DOHH2 (cell line): ENCODE results near the gene OSBPL2.

Source experiments
- H3F3A ChIP-seq: fragments of 200-600 bp; sonication (generic), shearing (Covaris generic); 2 replicates; pipeline ENCODE4 v1.6.0; 2016; ENCODE audit warnings: antibody characterized with exemption, mild to moderate bottlenecking; ENCODE audit not compliant: control insufficient read depth, insufficient read depth
- H3K27ac ChIP-seq: fragments of 200-600 bp; sonication (generic); 2 replicates; pipeline ENCODE4 v1.5.1; 2014; ENCODE audit warnings: low read depth, mild to moderate bottlenecking, low read length, moderate library complexity
- H3K27me3 ChIP-seq: fragments of 200-600 bp; sonication (generic); 2 replicates; pipeline ENCODE4 v1.6.1; 2014; ENCODE audit warnings: mild to moderate bottlenecking, low read length, mixed read lengths; ENCODE audit not compliant: control insufficient read depth
- H3K36me3 ChIP-seq: fragments of 200-600 bp; sonication (generic); 2 replicates; pipeline ENCODE4 v1.6.1; 2014; ENCODE audit warnings: mild to moderate bottlenecking, low read length, moderate library complexity, mixed read lengths; ENCODE audit not compliant: control insufficient read depth
- H3K4me1 ChIP-seq: fragments of 200-600 bp; sonication (generic); 2 replicates; pipeline ENCODE4 v1.6.1; 2014; ENCODE audit warnings: mild to moderate bottlenecking, low read length, mixed read lengths; ENCODE audit not compliant: control insufficient read depth
- H3K4me2 ChIP-seq: fragments of 200-600 bp; sonication (generic); 2 replicates; pipeline ENCODE4 v1.6.0; 2014; ENCODE audit warnings: mild to moderate bottlenecking, low read length, moderate library complexity
- H3K4me3 ChIP-seq: fragments of 200-600 bp; sonication (generic); 2 replicates; pipeline ENCODE4 v1.5.1; 2014; ENCODE audit warnings: mild to moderate bottlenecking, low read length, mixed read lengths
- H3K79me2 ChIP-seq: fragments of 200-600 bp; sonication (generic); 2 replicates; pipeline ENCODE4 v1.6.1; 2014; ENCODE audit warnings: mild to moderate bottlenecking, low read length, mixed read lengths; ENCODE audit not compliant: control insufficient read depth
- H3K9me2 ChIP-seq: fragments of 200-600 bp; sonication (generic); replicated peaks from 2 replicates; pipeline ENCODE4 v1.6.1; 2014; ENCODE audit warnings: mild to moderate bottlenecking, low read length, mixed read lengths; ENCODE audit not compliant: control insufficient read depth
- H3K9me3 ChIP-seq: fragments of 200-600 bp; sonication (generic); 2 replicates; pipeline ENCODE4 v1.6.1; 2014; ENCODE audit warnings: antibody characterized with exemption, low read length, mixed read lengths; ENCODE audit not compliant: control insufficient read depth, insufficient read depth
- H4K20me1 ChIP-seq: fragments of 200-600 bp; sonication (generic); 2 replicates; pipeline ENCODE4 v1.6.0; 2014; ENCODE audit warnings: low read depth, mild to moderate bottlenecking, antibody characterized with exemption, low read length, moderate library complexity; ENCODE audit not compliant: control insufficient read depth, insufficient read depth
- EZH2phosphoT487 ChIP-seq: fragments of 200-600 bp; sonication (generic); IDR thresholded peaks from 2 replicates; pipeline ENCODE4 v1.6.1; 2017; ENCODE audit warnings: borderline replicate concordance, mild to moderate bottlenecking, antibody characterized with exemption, low read length, moderate library complexity, mixed read lengths
- TF ChIP-seq, protein P1 (sequence below): fragments of 200-600 bp; sonication (generic); IDR thresholded peaks from one replicate; pipeline ENCODE4 v1.5.1; 2014; ENCODE audit warnings: antibody characterized with exemption, mild to moderate bottlenecking, low read depth, low read length; ENCODE audit not compliant: poor library complexity, severe bottlenecking

Gene OSBPL2

DNA sequence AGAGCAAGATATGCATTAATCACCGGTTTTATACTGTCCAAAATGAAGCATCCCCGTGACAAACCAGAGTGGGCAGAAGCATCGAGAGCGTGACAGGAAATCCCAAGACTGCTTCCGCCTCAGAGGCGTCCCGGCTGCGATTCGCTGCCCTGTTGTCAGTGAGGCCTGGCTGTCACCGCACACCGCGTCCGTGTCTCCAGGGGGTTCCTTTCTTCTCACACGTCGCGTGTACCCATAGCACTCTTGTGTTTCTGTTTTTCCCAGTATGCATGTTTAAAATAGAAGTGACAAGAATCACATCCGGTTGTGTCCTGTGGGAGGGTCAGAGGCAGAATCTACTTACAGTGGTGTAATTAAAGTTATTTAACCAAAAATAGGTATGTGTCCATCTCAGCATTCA is 56.2 kb downstream of the OSBPL2 start:
- H3F3A ChIP-seq, result peaks cover 2% of the 10 kb centered on the region; the same call in 1 of the 2 replicates
- no peak overlapping the region for H3K4me2 ChIP-seq
- H4K20me1 ChIP-seq, result no peaks in the 10 kb centered on the region

DNA sequence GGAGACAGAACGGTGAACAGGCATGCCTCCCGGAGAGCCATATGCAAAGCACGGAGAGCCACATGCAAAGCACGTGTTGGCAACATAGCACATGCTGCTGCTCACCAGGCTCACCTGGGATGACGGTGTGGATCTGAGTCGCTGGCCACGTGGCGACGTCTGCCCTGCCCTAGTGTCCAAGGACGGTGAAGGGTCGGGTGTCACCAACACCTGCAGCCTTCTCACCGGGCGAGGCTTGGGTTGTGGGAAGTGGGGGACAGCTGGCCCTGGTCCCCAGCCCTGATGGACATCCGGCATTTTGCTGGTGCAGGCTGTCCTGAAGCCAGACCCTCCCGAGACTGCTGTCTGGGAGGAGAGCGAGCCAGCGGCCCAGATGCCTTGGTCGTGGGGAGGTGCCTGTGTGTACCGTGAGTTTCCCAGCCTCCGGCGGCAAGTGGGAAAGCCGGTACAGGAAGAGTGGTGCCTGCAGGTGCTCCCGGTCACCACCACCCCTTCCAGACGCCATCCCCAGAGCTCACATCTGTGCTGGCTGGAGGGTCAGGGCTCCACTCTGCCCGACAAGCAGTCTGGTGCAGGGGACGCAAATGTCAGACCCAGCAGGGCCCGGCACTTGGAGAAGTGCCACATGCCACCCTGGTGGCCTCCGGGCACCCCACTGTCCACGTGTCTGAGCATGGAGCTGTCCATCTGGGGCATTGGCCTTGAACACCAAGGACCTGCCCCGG is 58.6 kb downstream of the OSBPL2 start:
- Histone ChIP-seq H3K4me3 (no peak overlapping the region), H3K27ac (no peak overlapping the region), H3K27me3 (no peaks in the 10 kb centered on the region), H3K9me3 (no peaks in the 10 kb centered on the region), H3K4me2 (no peak overlapping the region), H3K79me2 (no peaks in the 10 kb centered on the region), H3F3A (peaks cover 7% of the 10 kb centered on the region), H4K20me1 (no peaks in the 10 kb centered on the region), H3K9me2 (no peaks in the 10 kb centered on the region), H3K36me3 (peaks cover 12% of the 10 kb centered on the region; the same call in 1 of the 2 replicates), H3K4me1 (peaks cover 13% of the 10 kb centered on the region)
- TF ChIP-seq EZH2phosphoT487, result no peak
- TF ChIP-seq, protein P1, sequence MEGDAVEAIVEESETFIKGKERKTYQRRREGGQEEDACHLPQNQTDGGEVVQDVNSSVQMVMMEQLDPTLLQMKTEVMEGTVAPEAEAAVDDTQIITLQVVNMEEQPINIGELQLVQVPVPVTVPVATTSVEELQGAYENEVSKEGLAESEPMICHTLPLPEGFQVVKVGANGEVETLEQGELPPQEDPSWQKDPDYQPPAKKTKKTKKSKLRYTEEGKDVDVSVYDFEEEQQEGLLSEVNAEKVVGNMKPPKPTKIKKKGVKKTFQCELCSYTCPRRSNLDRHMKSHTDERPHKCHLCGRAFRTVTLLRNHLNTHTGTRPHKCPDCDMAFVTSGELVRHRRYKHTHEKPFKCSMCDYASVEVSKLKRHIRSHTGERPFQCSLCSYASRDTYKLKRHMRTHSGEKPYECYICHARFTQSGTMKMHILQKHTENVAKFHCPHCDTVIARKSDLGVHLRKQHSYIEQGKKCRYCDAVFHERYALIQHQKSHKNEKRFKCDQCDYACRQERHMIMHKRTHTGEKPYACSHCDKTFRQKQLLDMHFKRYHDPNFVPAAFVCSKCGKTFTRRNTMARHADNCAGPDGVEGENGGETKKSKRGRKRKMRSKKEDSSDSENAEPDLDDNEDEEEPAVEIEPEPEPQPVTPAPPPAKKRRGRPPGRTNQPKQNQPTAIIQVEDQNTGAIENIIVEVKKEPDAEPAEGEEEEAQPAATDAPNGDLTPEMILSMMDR, result no peak

More for the DNA sequence above, 56.2 kb downstream of the OSBPL2 start:
- no peaks in the 10 kb centered on the region for H3K9me3 ChIP-seq
- TF ChIP-seq EZH2phosphoT487, result no peak
- TF ChIP-seq, protein P1, result no peak
- H3K9me2 ChIP-seq, result no peaks in the 10 kb centered on the region
- H3K27ac ChIP-seq, result no peak overlapping the region
- no peaks in the 10 kb centered on the region for H3K27me3 ChIP-seq
- H3K79me2 ChIP-seq, result no peaks in the 10 kb centered on the region
- peaks cover 13% of the 10 kb centered on the region; the same call in 1 of the 2 replicates for H3K36me3 ChIP-seq
- H3K4me1 ChIP-seq, result peaks cover 9% of the 10 kb centered on the region
- H3K4me3 ChIP-seq, result no peak overlapping the region

DNA sequence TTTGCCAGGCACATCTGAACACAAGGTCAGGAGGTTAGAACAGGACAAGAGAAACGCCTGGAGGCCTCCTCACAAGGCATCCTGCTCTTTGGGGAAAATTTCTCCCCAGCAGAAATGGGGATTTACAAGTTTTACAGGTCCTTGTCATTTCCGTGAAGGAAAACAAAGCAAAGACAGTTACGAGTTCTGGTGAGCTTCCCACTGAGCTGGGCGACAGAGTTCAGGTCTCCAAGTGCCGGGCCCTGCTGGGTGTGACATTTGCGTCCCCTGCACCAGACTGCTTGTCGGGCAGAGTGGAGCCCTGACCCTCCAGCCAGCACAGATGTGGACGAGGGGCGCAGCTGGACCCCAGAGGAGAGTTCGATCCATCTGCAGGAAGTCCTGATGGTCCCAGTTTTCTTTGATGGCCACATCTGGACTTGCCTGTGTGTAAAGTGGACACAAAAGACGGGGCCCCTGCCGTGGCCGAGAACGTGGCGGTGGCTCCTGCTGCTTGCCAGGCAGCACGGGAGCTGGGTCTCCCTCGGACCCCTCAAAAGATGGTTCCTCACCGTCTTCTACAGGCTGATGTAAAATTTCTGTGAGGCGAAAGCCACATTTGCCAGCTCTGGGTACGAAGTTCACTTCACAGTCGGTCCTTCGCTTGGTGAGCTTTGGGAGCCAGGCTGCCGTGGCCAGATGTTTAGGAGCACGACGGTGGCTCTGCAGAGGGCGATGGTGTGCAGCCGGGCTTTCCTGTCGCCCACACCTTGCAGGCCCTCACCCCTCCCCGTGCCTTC is 59.3 kb downstream of the OSBPL2 start:
- Histone ChIP-seq H3F3A (peaks cover 7% of the 10 kb centered on the region), H3K4me2 (no peak overlapping the region), H3K79me2 (peaks cover 2% of the 10 kb centered on the region; the same call in 1 of the 2 replicates), H3K27me3 (no peaks in the 10 kb centered on the region), H3K4me3 (no peak overlapping the region), H3K9me3 (no peaks in the 10 kb centered on the region), H3K36me3 (0 out of 2 replicates have a peak, but pooled peaks cover 8% of the 10 kb centered on the region), H3K9me2 (no peaks in the 10 kb centered on the region), H3K4me1 (peaks cover 13% of the 10 kb centered on the region), H4K20me1 (no peaks in the 10 kb centered on the region), H3K27ac (no peak overlapping the region)
- TF ChIP-seq, protein P1, result no peak
- TF ChIP-seq EZH2phosphoT487, result no peak
